Suprapubic skin (tissue), 4 donors: ENCODE measurements around the gene IFT57.

ENCODE experiments used
- EP300 ChIP-seq: sonication (generic); formaldehyde crosslinking; IDR thresholded peaks from one replicate; pipeline ENCODE4 v1.6.1; 2017; ENCODE audit warnings: antibody characterized with exemption
- POLR2A ChIP-seq, 2 donors: fragments of 450-650 bp; IDR thresholded peaks; one replicate each; pipeline ENCODE4 v1.6.1; 2017; ENCODE audit warnings: antibody characterized with exemption in 2 of 2, mild to moderate bottlenecking in 2 of 2, moderate library complexity in 2 of 2
- POLR2AphosphoS5 ChIP-seq, 3 donors: sonication (generic); formaldehyde crosslinking; IDR thresholded peaks; one replicate each; pipeline ENCODE4 v1.6.1; 2017; ENCODE audit warnings: antibody characterized with exemption in 3 of 3
- TF ChIP-seq, protein P1 (sequence below), 2 donors: fragments of 200-600 bp in 1 of 2; fragments of 450-650 bp in 1 of 2; sonication (generic) in 1 of 2; IDR thresholded peaks; one replicate each; pipeline ENCODE4 v1.5.1; 2016 to 2019; ENCODE audit warnings: antibody characterized with exemption in 2 of 2, mild to moderate bottlenecking in 1 of 2, moderate library complexity in 1 of 2

DNA sequence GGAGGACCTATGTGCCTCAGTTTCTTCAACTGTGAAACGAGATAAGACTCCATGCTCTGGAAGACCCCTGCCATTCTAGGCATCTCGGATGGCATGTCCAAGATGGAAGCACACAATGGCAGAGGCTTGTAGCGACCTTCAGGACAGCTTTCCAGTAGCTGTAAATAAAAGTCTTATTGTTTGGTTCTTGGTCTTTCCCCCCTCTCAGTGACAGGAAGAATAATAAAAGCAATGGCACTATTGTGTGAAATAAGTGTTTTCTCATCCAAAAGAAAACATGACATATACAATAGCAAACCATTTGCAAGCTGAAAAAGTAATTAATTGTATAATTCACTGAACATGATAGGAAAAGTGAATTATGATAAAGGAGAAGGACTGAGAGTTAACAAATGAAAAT is 98.9 kb downstream of the IFT57 start:
- TF ChIP-seq, protein P1, sequence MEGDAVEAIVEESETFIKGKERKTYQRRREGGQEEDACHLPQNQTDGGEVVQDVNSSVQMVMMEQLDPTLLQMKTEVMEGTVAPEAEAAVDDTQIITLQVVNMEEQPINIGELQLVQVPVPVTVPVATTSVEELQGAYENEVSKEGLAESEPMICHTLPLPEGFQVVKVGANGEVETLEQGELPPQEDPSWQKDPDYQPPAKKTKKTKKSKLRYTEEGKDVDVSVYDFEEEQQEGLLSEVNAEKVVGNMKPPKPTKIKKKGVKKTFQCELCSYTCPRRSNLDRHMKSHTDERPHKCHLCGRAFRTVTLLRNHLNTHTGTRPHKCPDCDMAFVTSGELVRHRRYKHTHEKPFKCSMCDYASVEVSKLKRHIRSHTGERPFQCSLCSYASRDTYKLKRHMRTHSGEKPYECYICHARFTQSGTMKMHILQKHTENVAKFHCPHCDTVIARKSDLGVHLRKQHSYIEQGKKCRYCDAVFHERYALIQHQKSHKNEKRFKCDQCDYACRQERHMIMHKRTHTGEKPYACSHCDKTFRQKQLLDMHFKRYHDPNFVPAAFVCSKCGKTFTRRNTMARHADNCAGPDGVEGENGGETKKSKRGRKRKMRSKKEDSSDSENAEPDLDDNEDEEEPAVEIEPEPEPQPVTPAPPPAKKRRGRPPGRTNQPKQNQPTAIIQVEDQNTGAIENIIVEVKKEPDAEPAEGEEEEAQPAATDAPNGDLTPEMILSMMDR (IDR thresholded peaks at IDR 0.05), result no peak
- no peak for TF ChIP-seq POLR2A (IDR thresholded peaks at IDR 0.05)
- TF ChIP-seq EP300, result no peak
- TF ChIP-seq POLR2AphosphoS5 (IDR thresholded peaks at IDR 0.05), result no peak
